Lower leg skin (tissue), 3 donors: ENCODE measurements around the gene FAM13A.

Experiments
- POLR2A ChIP-seq, 2 donors: fragments of 450-650 bp; IDR thresholded peaks; one replicate each; pipeline ENCODE4 v1.6.1; 2016 to 2017; ENCODE audit warnings: antibody characterized with exemption in 2 of 2, mild to moderate bottlenecking in 1 of 2, moderate library complexity in 1 of 2
- TF ChIP-seq, protein P1 (sequence below), 3 donors: fragments of 450-650 bp; IDR thresholded peaks; one replicate each; pipeline ENCODE4 v1.5.1; 2016; ENCODE audit warnings: antibody characterized with exemption in 3 of 3, mild to moderate bottlenecking in 3 of 3, moderate library complexity in 2 of 3

- no peak for TF ChIP-seq POLR2A (IDR thresholded peaks at IDR 0.05)
- TF ChIP-seq, protein P1, sequence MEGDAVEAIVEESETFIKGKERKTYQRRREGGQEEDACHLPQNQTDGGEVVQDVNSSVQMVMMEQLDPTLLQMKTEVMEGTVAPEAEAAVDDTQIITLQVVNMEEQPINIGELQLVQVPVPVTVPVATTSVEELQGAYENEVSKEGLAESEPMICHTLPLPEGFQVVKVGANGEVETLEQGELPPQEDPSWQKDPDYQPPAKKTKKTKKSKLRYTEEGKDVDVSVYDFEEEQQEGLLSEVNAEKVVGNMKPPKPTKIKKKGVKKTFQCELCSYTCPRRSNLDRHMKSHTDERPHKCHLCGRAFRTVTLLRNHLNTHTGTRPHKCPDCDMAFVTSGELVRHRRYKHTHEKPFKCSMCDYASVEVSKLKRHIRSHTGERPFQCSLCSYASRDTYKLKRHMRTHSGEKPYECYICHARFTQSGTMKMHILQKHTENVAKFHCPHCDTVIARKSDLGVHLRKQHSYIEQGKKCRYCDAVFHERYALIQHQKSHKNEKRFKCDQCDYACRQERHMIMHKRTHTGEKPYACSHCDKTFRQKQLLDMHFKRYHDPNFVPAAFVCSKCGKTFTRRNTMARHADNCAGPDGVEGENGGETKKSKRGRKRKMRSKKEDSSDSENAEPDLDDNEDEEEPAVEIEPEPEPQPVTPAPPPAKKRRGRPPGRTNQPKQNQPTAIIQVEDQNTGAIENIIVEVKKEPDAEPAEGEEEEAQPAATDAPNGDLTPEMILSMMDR (IDR thresholded peaks at IDR 0.05) = no peak
These were observed 159.2 kb downstream of the FAM13A start for GRCh38 chr4:88897752-88898151.
